ENCODE results near the gene USP40. TPM values are rescaled to one million over a fixed set of nuclear protein-coding genes. Genes with fewer than 3 reads are reported as not detected.

Gene USP40
- polyA plus RNA-seq, 3 donors, result 4.0 to 13.5 (median 5.1) TPM

DNA sequence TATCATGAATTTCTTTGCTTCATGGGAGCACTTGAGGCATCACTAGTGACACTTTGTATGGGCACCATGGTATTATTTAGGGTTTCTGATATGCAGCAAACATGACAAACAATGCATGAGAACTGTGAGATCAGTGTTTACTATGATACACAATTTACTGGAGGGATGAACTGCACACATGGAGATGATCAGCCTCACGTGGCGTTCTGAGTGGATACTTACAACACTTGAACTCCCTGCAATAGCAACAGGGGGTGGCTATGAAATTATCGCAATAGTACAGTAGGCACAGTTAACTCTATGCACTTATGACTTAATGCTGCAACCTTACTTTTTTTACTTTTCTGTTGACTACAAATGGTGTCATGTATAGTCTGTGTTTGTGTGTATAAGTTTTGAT is 32.4 kb upstream of the USP40 start:
- TF ChIP-seq, protein P1, sequence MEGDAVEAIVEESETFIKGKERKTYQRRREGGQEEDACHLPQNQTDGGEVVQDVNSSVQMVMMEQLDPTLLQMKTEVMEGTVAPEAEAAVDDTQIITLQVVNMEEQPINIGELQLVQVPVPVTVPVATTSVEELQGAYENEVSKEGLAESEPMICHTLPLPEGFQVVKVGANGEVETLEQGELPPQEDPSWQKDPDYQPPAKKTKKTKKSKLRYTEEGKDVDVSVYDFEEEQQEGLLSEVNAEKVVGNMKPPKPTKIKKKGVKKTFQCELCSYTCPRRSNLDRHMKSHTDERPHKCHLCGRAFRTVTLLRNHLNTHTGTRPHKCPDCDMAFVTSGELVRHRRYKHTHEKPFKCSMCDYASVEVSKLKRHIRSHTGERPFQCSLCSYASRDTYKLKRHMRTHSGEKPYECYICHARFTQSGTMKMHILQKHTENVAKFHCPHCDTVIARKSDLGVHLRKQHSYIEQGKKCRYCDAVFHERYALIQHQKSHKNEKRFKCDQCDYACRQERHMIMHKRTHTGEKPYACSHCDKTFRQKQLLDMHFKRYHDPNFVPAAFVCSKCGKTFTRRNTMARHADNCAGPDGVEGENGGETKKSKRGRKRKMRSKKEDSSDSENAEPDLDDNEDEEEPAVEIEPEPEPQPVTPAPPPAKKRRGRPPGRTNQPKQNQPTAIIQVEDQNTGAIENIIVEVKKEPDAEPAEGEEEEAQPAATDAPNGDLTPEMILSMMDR (IDR thresholded peaks at IDR 0.05), result no peak
- Histone ChIP-seq H3K36me3 (replicated peaks in 1 of 2; ENCODE audit: control insufficient read depth in 1 of 2, insufficient read depth in 2 of 2, low read length in 2 of 2) (no peaks in the 10 kb centered on the region), H2AFZ (ENCODE audit: insufficient read depth, low read depth, low read length, poor library complexity, severe bottlenecking) (no peak overlapping the region), H3K79me2 (ENCODE audit: insufficient read depth, low read length) (no peaks in the 10 kb centered on the region), H3K27me3 (ENCODE audit: control insufficient read depth in 2 of 2, insufficient read depth in 2 of 2, low read length in 2 of 2) (no peaks in the 10 kb centered on the region), H3K27ac (ENCODE audit: low read depth in 1 of 2, low read length in 2 of 2) (no peak overlapping the region), H3K4me3 (replicated peaks in 1 of 3; ENCODE audit: low read depth in 2 of 3, low read length in 3 of 3) (no peak overlapping the region), H3K9me3 (replicated peaks in 1 of 2; ENCODE audit: control insufficient read depth in 1 of 2, insufficient read depth in 1 of 2, low read length in 2 of 2) (no peaks in the 10 kb centered on the region), H3K9ac (ENCODE audit: insufficient read depth, low read length, poor library complexity, severe bottlenecking) (no peak overlapping the region), H4K20me1 (ENCODE audit: insufficient read depth, low read length) (no peaks in the 10 kb centered on the region), H3K4me1 (ENCODE audit: control insufficient read depth in 1 of 2, insufficient read depth in 2 of 2, low read length in 2 of 2) (no peaks in the 10 kb centered on the region), H3K4me2 (replicated peaks; ENCODE audit: extremely low read depth, low read length, poor library complexity, severe bottlenecking) (no peak overlapping the region)
- Mint-ChIP-seq H3K9me3 (peaks cover 2 to 12% (median 4%) of the 10 kb centered on the region in 7 donors), H3K27me3 (ENCODE audit: low read depth in 3 of 3) (peaks cover 3 to 7% (median 5%) of the 10 kb centered on the region in 3 donors), H3K4me3 (no peak overlapping the region), H3K4me1 (no peaks in the 10 kb centered on the region), H3K36me3 (no peaks in the 10 kb centered on the region), H3K27ac (no peak overlapping the region)
- no CpG with 5 or more reads among the region's 3 CpGs for WGBS (ENCODE audit: insufficient coverage)
- intact Hi-C loops (cut with micrococcal nuclease), result no loop called here
- DNase-seq, result no peak

DNA sequence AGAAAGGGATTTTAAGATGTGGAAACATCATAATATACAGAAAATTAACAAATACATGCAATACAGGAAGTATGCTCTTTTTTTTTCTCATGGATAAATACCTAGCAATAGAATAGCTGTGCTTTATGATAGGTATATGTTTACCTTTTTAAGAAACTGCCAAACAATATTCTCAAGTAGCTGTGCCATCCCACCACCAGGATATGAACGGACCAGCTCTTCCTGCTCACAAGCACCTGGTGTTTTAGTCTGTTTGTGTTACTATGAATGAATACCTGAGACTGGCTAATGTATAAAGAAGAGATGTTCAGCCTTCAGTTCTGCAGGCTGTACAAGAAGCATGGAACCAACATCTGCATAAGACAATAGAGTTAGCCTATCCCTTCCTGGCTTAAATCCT is 30.9 kb upstream of the USP40 start:
- Mint-ChIP-seq H3K36me3 (no peaks in the 10 kb centered on the region), H3K27ac (no peak overlapping the region), H3K9me3 (peaks cover 0 to 4% (median 1%) of the 10 kb centered on the region in 7 donors), H3K4me3 (no peak overlapping the region), H3K4me1 (no peaks in the 10 kb centered on the region), H3K27me3 (ENCODE audit: low read depth in 3 of 3) (peaks cover 5 to 9% (median 5%) of the 10 kb centered on the region in 3 donors)
- Histone ChIP-seq H3K4me1 (ENCODE audit: control insufficient read depth in 1 of 2, insufficient read depth in 2 of 2, low read length in 2 of 2) (no peaks in the 10 kb centered on the region), H3K36me3 (replicated peaks in 1 of 2; ENCODE audit: control insufficient read depth in 1 of 2, insufficient read depth in 2 of 2, low read length in 2 of 2) (no peaks in the 10 kb centered on the region), H3K9ac (ENCODE audit: insufficient read depth, low read length, poor library complexity, severe bottlenecking) (no peak overlapping the region), H3K79me2 (ENCODE audit: insufficient read depth, low read length) (no peaks in the 10 kb centered on the region), H3K9me3 (replicated peaks in 1 of 2; ENCODE audit: control insufficient read depth in 1 of 2, insufficient read depth in 1 of 2, low read length in 2 of 2) (no peaks in the 10 kb centered on the region), H3K27me3 (ENCODE audit: control insufficient read depth in 2 of 2, insufficient read depth in 2 of 2, low read length in 2 of 2) (no peaks in the 10 kb centered on the region), H2AFZ (ENCODE audit: insufficient read depth, low read depth, low read length, poor library complexity, severe bottlenecking) (no peak overlapping the region), H3K4me3 (replicated peaks in 1 of 3; ENCODE audit: low read depth in 2 of 3, low read length in 3 of 3) (no peak overlapping the region), H3K27ac (ENCODE audit: low read depth in 1 of 2, low read length in 2 of 2) (no peak overlapping the region), H4K20me1 (ENCODE audit: insufficient read depth, low read length) (no peaks in the 10 kb centered on the region), H3K4me2 (replicated peaks; ENCODE audit: extremely low read depth, low read length, poor library complexity, severe bottlenecking) (no peak overlapping the region)
- no peak for DNase-seq
- WGBS (ENCODE audit: insufficient coverage), result no CpG with 5 or more reads among the region's 1 CpG
- intact Hi-C loops (cut with micrococcal nuclease), result no loop called here
- TF ChIP-seq, protein P1 (IDR thresholded peaks at IDR 0.05), result no peak
